ENCODE data around the gene XKR7.
"Not testable (repeated sequence)": the region's sequence is repeated elsewhere in the genome, so short reads cannot be mapped to it uniquely, and the experiment has no call there.

XKR7 gene, protein sequence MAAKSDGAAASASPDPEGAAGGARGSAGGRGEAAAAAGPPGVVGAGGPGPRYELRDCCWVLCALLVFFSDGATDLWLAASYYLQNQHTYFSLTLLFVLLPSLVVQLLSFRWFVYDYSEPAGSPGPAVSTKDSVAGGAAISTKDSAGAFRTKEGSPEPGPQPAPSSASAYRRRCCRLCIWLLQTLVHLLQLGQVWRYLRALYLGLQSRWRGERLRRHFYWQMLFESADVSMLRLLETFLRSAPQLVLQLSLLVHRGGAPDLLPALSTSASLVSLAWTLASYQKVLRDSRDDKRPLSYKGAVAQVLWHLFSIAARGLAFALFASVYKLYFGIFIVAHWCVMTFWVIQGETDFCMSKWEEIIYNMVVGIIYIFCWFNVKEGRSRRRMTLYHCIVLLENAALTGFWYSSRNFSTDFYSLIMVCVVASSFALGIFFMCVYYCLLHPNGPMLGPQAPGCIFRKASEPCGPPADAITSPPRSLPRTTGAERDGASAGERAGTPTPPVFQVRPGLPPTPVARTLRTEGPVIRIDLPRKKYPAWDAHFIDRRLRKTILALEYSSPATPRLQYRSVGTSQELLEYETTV

GRCh38 chr20:31967830-31968249 is at the start of gene XKR7:
Gene XKR7 (plus strand): TSS chr20:31968151. CDS start chr20:31968176, 25 bp downstream.
- DNase-seq (ENCODE audit: low read depth in 4 of 4, low spot score in 1 of 4): peak in 1 of 4 experiments; percentile 13

DNA sequence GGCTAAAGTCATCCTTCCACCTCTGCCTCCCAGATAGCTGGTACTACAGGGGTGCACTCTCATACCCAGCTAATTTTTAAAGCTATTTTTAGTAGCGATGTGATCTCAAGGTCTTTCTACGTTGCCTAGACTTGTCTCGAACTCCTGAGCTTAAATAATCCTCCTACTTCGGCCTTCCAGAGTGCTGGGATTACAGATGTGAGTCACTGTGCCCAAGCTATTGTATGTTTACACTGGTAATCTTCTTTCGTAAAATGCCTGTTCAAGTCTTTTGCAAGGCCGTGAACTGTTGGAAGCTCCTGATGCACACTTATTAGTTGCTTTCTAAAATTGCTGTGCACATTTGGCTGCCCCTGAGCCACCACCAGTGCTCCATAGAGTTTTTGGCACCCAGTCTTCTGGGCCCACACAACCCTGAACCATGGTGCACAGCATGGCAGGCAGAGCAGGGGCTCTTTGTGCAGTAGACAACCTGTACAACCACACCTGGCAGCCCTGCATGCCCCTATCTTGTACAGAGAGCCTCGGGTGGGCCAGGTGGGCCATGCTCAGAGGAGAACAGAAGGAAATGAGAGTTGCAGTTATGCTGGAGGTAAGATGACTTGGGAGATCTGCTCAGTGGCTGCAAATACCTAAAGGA is 49.4 kb upstream of the XKR7 start:
- DNase-seq (ENCODE audit: low read depth in 4 of 4, low spot score in 1 of 4): no peak

- DNase-seq (ENCODE audit: low read depth in 4 of 4, low spot score in 1 of 4): no peak
Observed at GRCh38 chr20:31919410-31920155, 48.4 kb upstream of the XKR7 start.

DNA sequence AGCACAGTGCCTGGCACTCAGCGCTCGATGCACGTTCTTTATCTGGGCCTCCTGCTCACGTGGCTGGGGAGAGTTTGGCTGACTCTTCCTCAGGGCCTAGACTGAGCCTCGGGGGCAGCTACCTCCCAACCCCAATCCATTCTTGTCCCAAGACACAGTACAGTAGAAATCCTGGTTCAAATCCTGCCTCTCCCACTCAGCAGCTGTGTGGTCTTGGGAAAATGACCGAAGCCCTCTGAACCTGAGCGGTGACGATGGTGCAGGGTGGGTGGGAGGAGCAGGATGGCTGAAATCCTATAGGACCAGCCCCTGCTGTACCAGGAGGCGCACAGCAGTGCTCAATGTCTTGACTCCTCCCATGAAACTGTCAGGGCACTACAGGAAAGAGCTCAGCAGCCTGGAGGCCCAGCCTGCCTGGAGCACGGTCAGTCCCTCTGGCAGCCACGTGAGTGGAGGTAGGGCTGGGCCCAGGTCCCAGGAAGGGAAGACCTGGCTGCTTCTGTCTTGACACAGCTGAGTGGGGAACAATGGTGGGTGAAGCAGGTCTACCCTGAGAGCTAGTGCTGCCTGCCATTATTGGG is 47.6 kb upstream of the XKR7 start:
- DNase-seq (ENCODE audit: low read depth in 4 of 4, low spot score in 1 of 4): no peak

GRCh38 chr20:31921480-31921879 is 46.5 kb upstream of the XKR7 start:
- not testable (repeated sequence) for DNase-seq (ENCODE audit: low read depth in 4 of 4, low spot score in 1 of 4)

GRCh38 chr20:31922181-31922580 is 45.8 kb upstream of the XKR7 start:
- no peak for DNase-seq (ENCODE audit: low read depth in 4 of 4, low spot score in 1 of 4)

DNA sequence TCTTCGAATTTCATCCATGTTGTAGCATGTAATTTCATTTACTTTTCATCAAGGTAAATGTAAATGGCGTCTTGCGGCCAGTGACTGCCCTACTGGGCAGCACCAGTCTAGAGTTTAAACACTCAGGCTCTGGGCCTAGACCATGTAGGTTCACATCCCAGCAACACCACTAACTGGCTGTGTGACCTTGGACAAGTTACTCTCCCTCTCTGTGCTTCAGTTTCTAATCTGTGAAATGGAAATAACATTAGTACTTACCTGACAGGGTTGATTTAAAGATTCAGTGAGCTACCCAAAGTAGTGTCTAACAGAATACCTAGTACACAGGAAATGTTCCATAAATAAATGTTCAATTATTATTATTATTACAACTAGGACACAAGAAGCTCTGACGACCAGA is 45.4 kb upstream of the XKR7 start:
- DNase-seq (ENCODE audit: low read depth in 4 of 4, low spot score in 1 of 4): no peak

- DNase-seq (ENCODE audit: low read depth in 4 of 4, low spot score in 1 of 4): no peak
Observed at GRCh38 chr20:31923388-31924331, 44.3 kb upstream of the XKR7 start.

DNA sequence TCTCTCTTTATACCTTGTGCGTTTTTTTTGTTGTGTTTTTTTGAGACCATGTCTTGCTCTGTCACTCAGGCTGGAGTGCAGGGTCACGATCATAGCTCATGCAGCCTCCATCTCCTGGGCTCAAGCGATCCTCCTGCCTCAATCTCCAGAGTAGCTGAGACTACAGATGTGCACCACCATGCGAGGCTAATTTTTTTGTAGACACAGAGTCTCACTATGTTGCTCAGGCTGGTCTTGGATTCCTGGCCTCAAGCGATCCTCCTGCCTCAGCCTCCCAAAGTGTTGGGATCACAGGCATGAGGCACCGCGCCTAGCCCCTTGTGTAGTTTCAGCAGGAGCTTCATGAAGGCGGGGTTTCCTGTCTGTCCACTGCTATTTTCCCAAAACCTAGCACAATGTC is 43.4 kb upstream of the XKR7 start:
- no peak for DNase-seq (ENCODE audit: low read depth in 4 of 4, low spot score in 1 of 4)

- DNase-seq (ENCODE audit: low read depth in 4 of 4, low spot score in 1 of 4): no peak
Observed at GRCh38 chr20:31925631-31926030, 42.3 kb upstream of the XKR7 start.

- DNase-seq (ENCODE audit: low read depth in 4 of 4, low spot score in 1 of 4): no peak
Observed at GRCh38 chr20:31926493-31926892, 41.5 kb upstream of the XKR7 start.

DNA sequence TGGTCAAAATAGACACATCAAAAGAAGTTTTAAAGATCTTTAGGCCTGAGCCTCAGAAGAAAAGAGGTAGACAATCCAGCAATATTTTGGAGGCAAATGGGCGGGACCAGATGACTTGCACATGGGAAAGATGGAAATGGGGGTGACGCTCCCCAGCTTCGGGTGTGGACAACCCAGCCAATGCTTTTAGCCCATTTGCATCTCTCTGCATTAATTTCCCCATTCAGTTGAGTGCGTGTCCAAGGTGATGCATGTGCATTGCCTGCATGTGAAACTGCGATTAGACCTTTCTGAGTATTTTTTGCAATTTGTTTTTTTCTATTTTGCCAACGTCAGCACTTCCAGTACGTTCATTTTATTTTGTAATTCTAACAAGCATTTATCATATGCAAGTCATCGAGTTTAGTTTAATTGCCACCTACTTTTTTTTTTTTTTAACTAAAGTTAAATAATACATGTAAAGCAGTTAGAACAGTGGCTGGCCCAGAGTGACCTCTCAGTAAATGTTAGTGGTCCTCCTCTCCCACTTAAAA is 40.3 kb upstream of the XKR7 start:
- DNase-seq (ENCODE audit: low read depth in 4 of 4, low spot score in 1 of 4): no peak

DNA sequence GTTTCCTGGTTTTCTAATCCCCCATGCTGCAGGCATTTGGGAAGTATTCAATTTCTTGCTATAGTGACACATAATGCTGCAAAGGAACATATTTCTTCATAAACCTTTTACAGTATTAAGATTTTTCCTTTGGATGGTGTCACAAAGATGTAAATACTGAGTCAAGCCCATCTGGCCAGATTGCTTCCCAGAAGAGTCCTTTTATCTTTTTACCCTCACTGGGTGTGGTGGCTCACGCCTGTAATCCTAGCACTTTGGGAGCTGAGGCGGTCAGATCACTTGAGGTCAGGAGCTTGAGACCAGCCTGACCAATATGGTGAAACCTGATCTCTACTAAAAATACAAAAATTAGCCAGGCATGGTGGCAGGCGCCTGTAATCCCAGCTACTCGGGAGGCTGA is 38.3 kb upstream of the XKR7 start:
- not testable (repeated sequence) for DNase-seq (ENCODE audit: low read depth in 4 of 4, low spot score in 1 of 4)

DNA sequence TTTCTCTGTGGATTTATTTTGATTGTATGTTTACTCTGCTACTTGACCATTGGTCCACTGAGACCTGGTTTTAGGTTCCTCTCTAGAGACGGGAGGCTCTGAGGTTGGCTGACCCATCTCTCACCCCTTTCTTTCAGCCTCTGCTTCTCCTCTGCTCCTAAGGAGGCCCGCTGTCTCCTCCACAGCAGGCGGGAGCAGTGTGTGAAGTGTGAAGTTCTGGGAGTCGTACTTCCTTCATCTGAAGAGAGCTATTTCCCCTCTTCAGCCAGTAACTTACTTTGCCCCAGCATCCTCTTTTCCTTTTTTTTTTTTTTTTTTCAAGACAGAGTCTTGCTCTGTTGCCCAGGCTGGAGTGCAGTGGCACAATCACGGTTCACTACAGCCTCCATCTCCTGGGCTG is 37.2 kb upstream of the XKR7 start:
- no peak for DNase-seq (ENCODE audit: low read depth in 4 of 4, low spot score in 1 of 4)

GRCh38 chr20:31933698-31934097 is 34.3 kb upstream of the XKR7 start:
- DNase-seq (ENCODE audit: low read depth in 4 of 4, low spot score in 1 of 4): no peak

DNA sequence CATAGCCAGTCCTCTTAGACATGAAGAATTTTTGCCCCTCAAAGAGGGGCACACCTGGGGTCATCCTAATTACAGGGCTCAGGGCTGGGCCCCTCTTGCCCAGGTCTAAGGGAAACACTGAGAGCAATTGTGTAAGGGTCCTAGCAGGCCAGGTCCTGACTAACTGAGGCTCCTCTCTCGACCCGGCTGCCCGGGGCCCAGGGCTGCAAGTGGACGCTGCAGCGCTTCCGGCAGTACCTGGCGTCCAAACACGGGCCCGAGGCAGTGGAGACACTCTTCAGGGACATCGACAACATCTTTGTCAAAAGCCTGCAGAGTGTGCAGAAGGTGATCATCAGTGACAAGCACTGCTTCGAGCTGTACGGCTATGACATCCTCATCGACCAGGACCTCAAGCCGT is 33.5 kb upstream of the XKR7 start:
- no peak for DNase-seq (ENCODE audit: low read depth in 4 of 4, low spot score in 1 of 4)

- no peak for DNase-seq (ENCODE audit: low read depth in 4 of 4, low spot score in 1 of 4)
Observed at GRCh38 chr20:31934968-31935764, 32.8 kb upstream of the XKR7 start.

GRCh38 chr20:31936420-31936819 is 31.5 kb upstream of the XKR7 start:
- DNase-seq (ENCODE audit: low read depth in 4 of 4, low spot score in 1 of 4): no peak

DNA sequence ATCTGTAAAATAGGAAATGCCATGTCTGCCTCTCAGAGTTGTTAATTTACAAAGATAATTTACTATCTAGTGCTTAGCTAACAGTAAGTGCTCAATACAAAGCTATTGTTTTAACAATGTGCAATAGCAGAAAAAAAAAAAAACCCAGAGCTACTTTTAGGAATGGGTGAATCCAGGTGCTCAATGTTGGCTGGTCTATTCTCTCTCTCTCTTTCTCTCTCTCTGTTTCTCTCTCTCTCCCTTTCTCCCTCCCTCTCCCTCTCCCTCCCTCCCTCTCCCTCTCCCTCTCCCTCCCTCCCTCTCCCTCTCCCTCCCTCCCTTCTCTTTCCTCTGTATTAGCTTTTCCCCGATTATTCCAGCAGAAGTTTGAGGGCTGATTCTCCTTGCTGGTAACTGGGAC is 30.1 kb upstream of the XKR7 start:
- DNase-seq (ENCODE audit: low read depth in 4 of 4, low spot score in 1 of 4): no peak
